Central memory CD8-positive, alpha-beta T cell (primary cell): ENCODE measurements around the gene RWDD1.

Experiments
- ATAC-seq: fragments of 150-1000 bp; cut with Tn5 transposase; replicated peaks from 2 replicates; pipeline ENCODE4 v1.10.0; 2022; ENCODE audit warnings: mild to moderate bottlenecking, moderate FRiP score, moderate number of reproducible peaks; ENCODE audit not compliant: poor library complexity, severe bottlenecking; ENCODE audit errors: extremely low read depth
- DNase-seq, 2 donors: peaks; one replicate each; pipeline ENCODE4 v3.0.0; 2021; ENCODE audit warnings: low spot score in 2 of 2
- H3K27ac Mint-ChIP-seq: one replicate; pipeline ENCODE4 v1.8.0; 2022; ENCODE audit warnings: low read depth, mild to moderate bottlenecking, moderate library complexity, mixed read lengths
- H3K27me3 Mint-ChIP-seq: one replicate; pipeline ENCODE4 v1.8.0; 2022; ENCODE audit warnings: mixed read lengths
- H3K36me3 Mint-ChIP-seq: one replicate; pipeline ENCODE4 v1.8.0; 2022; ENCODE audit warnings: mild to moderate bottlenecking, moderate library complexity, mixed read lengths; ENCODE audit not compliant: insufficient read depth
- H3K4me1 Mint-ChIP-seq: one replicate; pipeline ENCODE4 v1.8.0; 2022; ENCODE audit warnings: mixed read lengths
- H3K4me3 Mint-ChIP-seq: one replicate; pipeline ENCODE4 v1.8.0; 2022; ENCODE audit warnings: mild to moderate bottlenecking, moderate library complexity, mixed read lengths
- H3K9me3 Mint-ChIP-seq: one replicate; pipeline ENCODE4 v1.8.0; 2022; ENCODE audit warnings: mixed read lengths

Gene RWDD1

GRCh38 chr6:116543149-116543548, 28.2 kb upstream of the RWDD1 start:
- H3K4me1 Mint-ChIP-seq: no peaks in the 10 kb centered on the region
- H3K4me3 Mint-ChIP-seq: no peak overlapping the region
- peaks cover 1% of the 10 kb centered on the region for H3K36me3 Mint-ChIP-seq
- H3K27me3 Mint-ChIP-seq: peaks cover 59% of the 10 kb centered on the region
- ATAC-seq (no peak), DNase-seq (no peak)
- H3K27ac Mint-ChIP-seq: no peak overlapping the region
- H3K9me3 Mint-ChIP-seq: no peaks in the 10 kb centered on the region

- Mint-ChIP-seq H3K27me3 (peaks cover 54% of the 10 kb centered on the region), H3K27ac (no peak within 1 kb of the TSS), H3K36me3 (peaks cover 1% of the 10 kb centered on the region), H3K4me1 (no peaks in the 10 kb centered on the region), H3K9me3 (no peaks in the 10 kb centered on the region), H3K4me3 (no peak within 1 kb of the TSS)
- no peak for ATAC-seq
- no peak for DNase-seq
Measured at GRCh38 chr6:116545651-116546050, 25.7 kb upstream of the RWDD1 start, which contains the start of gene TRAPPC3L. Gene TRAPPC3L (minus strand): TSS chr6:116545684. CDS start chr6:116545514, 170 bp downstream.

- no peak overlapping the region for H3K4me3 Mint-ChIP-seq
- no peak overlapping the region for H3K27ac Mint-ChIP-seq
- H3K27me3 Mint-ChIP-seq: peaks cover 59% of the 10 kb centered on the region
- no peaks in the 10 kb centered on the region for H3K4me1 Mint-ChIP-seq
- DNase-seq: no peak
- no peaks in the 10 kb centered on the region for H3K9me3 Mint-ChIP-seq
- no peak for ATAC-seq
- peaks cover 1% of the 10 kb centered on the region for H3K36me3 Mint-ChIP-seq
Measured at GRCh38 chr6:116547358-116547757, 23.9 kb upstream of the RWDD1 start.

- H3K9me3 Mint-ChIP-seq: no peaks in the 10 kb centered on the region
- no peak for DNase-seq
Measured at GRCh38 chr6:116550796-116551195, 20.5 kb upstream of the RWDD1 start.

GRCh38 chr6:116553451-116553850, 17.9 kb upstream of the RWDD1 start, which contains the start of gene CALHM4:
Gene CALHM4 (plus strand): TSS chr6:116553751. CDS start chr6:116553794, 43 bp downstream.
- Mint-ChIP-seq H3K4me1 (no peaks in the 10 kb centered on the region), H3K27ac (no peak within 1 kb of the TSS), H3K9me3 (no peaks in the 10 kb centered on the region), H3K4me3 (no peak within 1 kb of the TSS), H3K36me3 (no peaks in the 10 kb centered on the region), H3K27me3 (peaks cover 38% of the 10 kb centered on the region)
- no peak for DNase-seq
- no peak for ATAC-seq

More at GRCh38 chr6:116550796-116551195, 20.5 kb upstream of the RWDD1 start:
- no peaks in the 10 kb centered on the region for H3K4me1 Mint-ChIP-seq
- no peak overlapping the region for H3K27ac Mint-ChIP-seq
- H3K27me3 Mint-ChIP-seq: peaks cover 52% of the 10 kb centered on the region
- H3K36me3 Mint-ChIP-seq: no peaks in the 10 kb centered on the region
- no peak overlapping the region for H3K4me3 Mint-ChIP-seq
- no peak for ATAC-seq

- Mint-ChIP-seq H3K36me3 (no peaks in the 10 kb centered on the region), H3K27me3 (peaks cover 27% of the 10 kb centered on the region), H3K4me1 (no peaks in the 10 kb centered on the region), H3K9me3 (no peaks in the 10 kb centered on the region), H3K4me3 (no peak overlapping the region), H3K27ac (no peak overlapping the region)
- no peak for ATAC-seq
- DNase-seq: no peak
Measured at GRCh38 chr6:116556065-116556464, 15.2 kb upstream of the RWDD1 start.

GRCh38 chr6:116556814-116557415, 14.4 kb upstream of the RWDD1 start:
- H3K4me3 Mint-ChIP-seq: no peak overlapping the region
- no peaks in the 10 kb centered on the region for H3K4me1 Mint-ChIP-seq
- ATAC-seq (no peak), DNase-seq (no peak)
- peaks cover 23% of the 10 kb centered on the region for H3K27me3 Mint-ChIP-seq
- no peaks in the 10 kb centered on the region for H3K9me3 Mint-ChIP-seq
- H3K36me3 Mint-ChIP-seq: no peaks in the 10 kb centered on the region
- H3K27ac Mint-ChIP-seq: no peak overlapping the region

GRCh38 chr6:116557893-116558292, 13.4 kb upstream of the RWDD1 start:
- Mint-ChIP-seq H3K36me3 (no peaks in the 10 kb centered on the region), H3K27ac (no peak overlapping the region), H3K4me3 (no peak overlapping the region), H3K9me3 (no peaks in the 10 kb centered on the region), H3K27me3 (peaks cover 27% of the 10 kb centered on the region), H3K4me1 (no peaks in the 10 kb centered on the region)
- ATAC-seq: no peak
- no peak for DNase-seq

GRCh38 chr6:116560130-116560529, 11.2 kb upstream of the RWDD1 start:
- peaks cover 27% of the 10 kb centered on the region for H3K27me3 Mint-ChIP-seq
- no peak overlapping the region for H3K4me3 Mint-ChIP-seq
- no peaks in the 10 kb centered on the region for H3K4me1 Mint-ChIP-seq
- DNase-seq: no peak
- ATAC-seq: no peak
- H3K9me3 Mint-ChIP-seq: no peaks in the 10 kb centered on the region
- no peaks in the 10 kb centered on the region for H3K36me3 Mint-ChIP-seq
- no peak overlapping the region for H3K27ac Mint-ChIP-seq

- DNase-seq (peak; percentile 47 to 55), ATAC-seq (peak; percentile 68)
- H3K27ac Mint-ChIP-seq: no peak overlapping the region
- H3K27me3 Mint-ChIP-seq: peaks cover 27% of the 10 kb centered on the region
- no peaks in the 10 kb centered on the region for H3K36me3 Mint-ChIP-seq
- no peaks in the 10 kb centered on the region for H3K4me1 Mint-ChIP-seq
- H3K4me3 Mint-ChIP-seq: no peak overlapping the region
- H3K9me3 Mint-ChIP-seq: no peaks in the 10 kb centered on the region
Measured at GRCh38 chr6:116561377-116562018, 9.8 kb upstream of the RWDD1 start.

GRCh38 chr6:116562019-116562403, 9.3 kb upstream of the RWDD1 start:
- H3K4me1 Mint-ChIP-seq: no peaks in the 10 kb centered on the region
- no peaks in the 10 kb centered on the region for H3K9me3 Mint-ChIP-seq
- no peak overlapping the region for H3K4me3 Mint-ChIP-seq
- H3K36me3 Mint-ChIP-seq: no peaks in the 10 kb centered on the region
- ATAC-seq (no peak), DNase-seq (no peak)
- peaks cover 27% of the 10 kb centered on the region for H3K27me3 Mint-ChIP-seq
- no peak overlapping the region for H3K27ac Mint-ChIP-seq

- Mint-ChIP-seq H3K27ac (no peak overlapping the region), H3K4me1 (no peaks in the 10 kb centered on the region), H3K27me3 (peaks cover 27% of the 10 kb centered on the region), H3K4me3 (no peak overlapping the region), H3K9me3 (no peaks in the 10 kb centered on the region), H3K36me3 (no peaks in the 10 kb centered on the region)
- DNase-seq (no peak), ATAC-seq (no peak)
Measured at GRCh38 chr6:116562614-116563013, 8.7 kb upstream of the RWDD1 start.

- no peaks in the 10 kb centered on the region for H3K9me3 Mint-ChIP-seq
- H3K36me3 Mint-ChIP-seq: no peaks in the 10 kb centered on the region
- H3K4me3 Mint-ChIP-seq: no peak overlapping the region
- ATAC-seq (no peak), DNase-seq (no peak)
- no peak overlapping the region for H3K27ac Mint-ChIP-seq
- peaks cover 27% of the 10 kb centered on the region for H3K27me3 Mint-ChIP-seq
- H3K4me1 Mint-ChIP-seq: no peaks in the 10 kb centered on the region
Measured at GRCh38 chr6:116563830-116564229, 7.5 kb upstream of the RWDD1 start.
